Endodermal cell (in vitro differentiated cells): ENCODE data around the gene FBH1. TPM values are rescaled to one million over a fixed set of nuclear protein-coding genes. Genes with fewer than 3 reads are reported as not detected.
A peak's percentile ranks its signal among the peaks of the same experiment; 100 is the strongest.

Experiments used
- DNase-seq: peaks from one replicate; pipeline ENCODE4 v3.0.0-alpha.2; 2017
- H3K27ac ChIP-seq: 2 replicates; pipeline ENCODE4 v1.5.1; 2013; ENCODE audit warnings: mild to moderate bottlenecking, low read depth, low read length, moderate library complexity
- H3K27me3 ChIP-seq: 2 replicates; pipeline ENCODE4 v1.6.1; 2013; ENCODE audit warnings: mild to moderate bottlenecking, low read length, moderate library complexity; ENCODE audit not compliant: insufficient read depth, control insufficient read depth, poor library complexity, severe bottlenecking
- H3K36me3 ChIP-seq: 2 replicates; pipeline ENCODE4 v1.7.0; 2013; ENCODE audit warnings: mild to moderate bottlenecking, low read length, moderate library complexity; ENCODE audit not compliant: control insufficient read depth, insufficient read depth
- H3K4me1 ChIP-seq: one replicate; pipeline ENCODE4 v1.7.0; 2013; ENCODE audit warnings: low read length; ENCODE audit not compliant: control insufficient read depth, insufficient read depth
- H3K4me3 ChIP-seq: 2 replicates; pipeline ENCODE4 v1.5.1; 2013; ENCODE audit warnings: mild to moderate bottlenecking, low read length, moderate library complexity
- H3K9ac ChIP-seq: 2 replicates; pipeline ENCODE4 v1.6.1; 2013; ENCODE audit warnings: mild to moderate bottlenecking, low read length, moderate library complexity; ENCODE audit not compliant: poor library complexity, severe bottlenecking; ENCODE audit errors: extremely low read depth
- H3K9me3 ChIP-seq: 2 replicates; pipeline ENCODE4 v1.6.1; 2013; ENCODE audit warnings: mild to moderate bottlenecking, low read length, moderate library complexity; ENCODE audit not compliant: control insufficient read depth
- H3K27ac Mint-ChIP-seq: 2 replicates; pipeline ENCODE4 v1.8.0; 2020; ENCODE audit warnings: mixed read lengths
- H3K27me3 Mint-ChIP-seq: 2 replicates; pipeline ENCODE4 v1.8.0; 2021; ENCODE audit warnings: mild to moderate bottlenecking, mixed read lengths; ENCODE audit not compliant: insufficient read depth
- H3K36me3 Mint-ChIP-seq: 2 replicates; pipeline ENCODE4 v1.8.0; 2020; ENCODE audit warnings: low read depth, mixed read lengths
- H3K4me1 Mint-ChIP-seq: 2 replicates; pipeline ENCODE4 v1.8.0; 2020; ENCODE audit warnings: mixed read lengths
- H3K4me3 Mint-ChIP-seq: 2 replicates; pipeline ENCODE4 v1.8.0; 2020; ENCODE audit warnings: mild to moderate bottlenecking, moderate library complexity, mixed read lengths
- H3K9me3 Mint-ChIP-seq: 2 replicates; pipeline ENCODE4 v1.8.0; 2020; ENCODE audit warnings: mild to moderate bottlenecking, mixed read lengths
- WGBS, 2 experiments: methylation state at CpG; one replicate each; pipeline versions ENCODE4 v1.1.5 to v1.1.7; 2013; ENCODE audit warnings: missing lambda C conversion rate in 2 of 2, mixed read lengths in 1 of 2; ENCODE audit not compliant: insufficient coverage in 1 of 2, insufficient read length in 1 of 2; 5-methylcytosine and 5-hydroxymethylcytosine counted together
- total RNA-seq, 2 donors: library from RNA; stranded (reverse); fragmentation: NEBNext Ultra II Directional in 1 of 2; extraction: Animal tissue kit (Norgen Biotek cat#: 25700) in 1 of 2; gene quantifications; 2 replicates in 1 of 2; 3 replicates in 1 of 2; pipeline ENCODE4 v1.2.1, GENCODE V29; 2021
- TF ChIP-seq, protein P1 (sequence below): fragments of 200-600 bp; sonication (generic); conservative IDR thresholded peaks from 2 replicates; pipeline ENCODE4 v1.5.0; 2021; ENCODE audit warnings: antibody characterized with exemption, mild to moderate bottlenecking

FBH1 gene
- total RNA-seq, 2 donors from 2014 or later = 61.1 to 71.6 TPM

- H3K4me3 ChIP-seq = no peak overlapping the region
- H3K27me3 ChIP-seq = no peaks in the 10 kb centered on the region
- H3K36me3 ChIP-seq = no peaks in the 10 kb centered on the region
- H3K27ac ChIP-seq = no peak overlapping the region
- H3K4me1 ChIP-seq = no peaks in the 10 kb centered on the region
- Mint-ChIP-seq H3K4me3 (no peak overlapping the region), H3K4me1 (no peaks in the 10 kb centered on the region), H3K36me3 (no peaks in the 10 kb centered on the region), H3K9me3 (no peaks in the 10 kb centered on the region), H3K27me3 (no peaks in the 10 kb centered on the region), H3K27ac (peak overlapping the region; percentile 35)
- DNase-seq = peak; percentile 29
- WGBS, 2 experiments = 87 to 100% methylated on average over 4 to 7 of the region's 7 CpGs
- no peak overlapping the region for H3K9ac ChIP-seq
- TF ChIP-seq, protein P1, sequence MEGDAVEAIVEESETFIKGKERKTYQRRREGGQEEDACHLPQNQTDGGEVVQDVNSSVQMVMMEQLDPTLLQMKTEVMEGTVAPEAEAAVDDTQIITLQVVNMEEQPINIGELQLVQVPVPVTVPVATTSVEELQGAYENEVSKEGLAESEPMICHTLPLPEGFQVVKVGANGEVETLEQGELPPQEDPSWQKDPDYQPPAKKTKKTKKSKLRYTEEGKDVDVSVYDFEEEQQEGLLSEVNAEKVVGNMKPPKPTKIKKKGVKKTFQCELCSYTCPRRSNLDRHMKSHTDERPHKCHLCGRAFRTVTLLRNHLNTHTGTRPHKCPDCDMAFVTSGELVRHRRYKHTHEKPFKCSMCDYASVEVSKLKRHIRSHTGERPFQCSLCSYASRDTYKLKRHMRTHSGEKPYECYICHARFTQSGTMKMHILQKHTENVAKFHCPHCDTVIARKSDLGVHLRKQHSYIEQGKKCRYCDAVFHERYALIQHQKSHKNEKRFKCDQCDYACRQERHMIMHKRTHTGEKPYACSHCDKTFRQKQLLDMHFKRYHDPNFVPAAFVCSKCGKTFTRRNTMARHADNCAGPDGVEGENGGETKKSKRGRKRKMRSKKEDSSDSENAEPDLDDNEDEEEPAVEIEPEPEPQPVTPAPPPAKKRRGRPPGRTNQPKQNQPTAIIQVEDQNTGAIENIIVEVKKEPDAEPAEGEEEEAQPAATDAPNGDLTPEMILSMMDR = no peak
- no peaks in the 10 kb centered on the region for H3K9me3 ChIP-seq
Observed at GRCh38 chr10:5951167-5951711, 61.2 kb downstream of the FBH1 start.

- Histone ChIP-seq H3K4me3 (no peak overlapping the region), H3K27ac (no peak overlapping the region), H3K9me3 (no peaks in the 10 kb centered on the region), H3K27me3 (no peaks in the 10 kb centered on the region), H3K36me3 (no peaks in the 10 kb centered on the region), H3K9ac (no peak overlapping the region), H3K4me1 (no peaks in the 10 kb centered on the region)
- peak; percentile 37 for DNase-seq
- Mint-ChIP-seq H3K36me3 (no peaks in the 10 kb centered on the region), H3K4me3 (no peak overlapping the region), H3K27ac (no peak overlapping the region), H3K27me3 (no peaks in the 10 kb centered on the region), H3K9me3 (no peaks in the 10 kb centered on the region), H3K4me1 (no peaks in the 10 kb centered on the region)
- 92% methylated on average over 5 to 6 of the region's 6 CpGs for WGBS, 2 experiments
- TF ChIP-seq, protein P1 = no peak
Observed at GRCh38 chr10:5951721-5952407, 61.8 kb downstream of the FBH1 start.

DNA sequence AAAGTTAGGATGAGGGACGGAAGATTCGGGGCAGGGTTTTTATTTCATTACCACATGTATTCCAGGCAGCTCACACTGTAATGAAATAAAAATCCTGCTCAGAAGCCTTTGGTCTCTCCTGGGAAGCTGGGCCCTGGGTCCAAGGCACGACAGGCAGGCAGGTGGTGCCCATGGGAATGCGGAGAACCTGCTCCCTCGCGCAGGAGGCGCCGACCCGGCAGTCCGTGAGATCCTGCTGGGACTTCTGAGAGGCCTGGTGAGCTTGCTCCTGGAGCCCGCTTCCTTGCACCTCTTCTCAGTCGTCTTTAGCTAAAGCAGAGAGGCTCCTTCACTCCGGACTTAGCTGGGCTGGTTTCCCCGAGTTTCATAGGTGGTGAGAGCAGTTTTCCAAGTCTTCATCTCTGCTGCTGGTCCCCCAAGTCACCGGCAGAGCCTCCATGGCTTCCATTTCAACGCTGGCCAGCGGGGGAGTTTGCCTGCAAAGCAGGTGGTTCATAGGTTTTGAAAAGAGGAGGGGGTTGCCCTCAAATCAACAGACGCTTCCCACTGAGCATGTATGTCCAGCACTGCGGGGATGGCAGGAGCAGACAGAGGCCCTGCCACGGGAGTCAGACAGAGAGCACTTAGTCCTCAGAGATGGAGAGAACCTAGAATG lies 62.8 kb downstream of the FBH1 start:
- Histone ChIP-seq H3K9ac (no peak overlapping the region), H3K36me3 (no peaks in the 10 kb centered on the region), H3K27ac (no peak overlapping the region), H3K27me3 (no peaks in the 10 kb centered on the region), H3K4me3 (no peak overlapping the region), H3K4me1 (no peaks in the 10 kb centered on the region), H3K9me3 (no peaks in the 10 kb centered on the region)
- WGBS, 2 experiments = 82 to 84% methylated on average over 11 to 20 of the region's 20 CpGs
- Mint-ChIP-seq H3K4me1 (no peaks in the 10 kb centered on the region), H3K27ac (no peak overlapping the region), H3K27me3 (no peaks in the 10 kb centered on the region), H3K4me3 (no peak overlapping the region), H3K36me3 (no peaks in the 10 kb centered on the region), H3K9me3 (no peaks in the 10 kb centered on the region)
- TF ChIP-seq, protein P1 = peak; percentile 27
- peak; percentile 66 for DNase-seq
